Measurements from ENCODE around the gene TM9SF4.
"Not testable (repeated sequence)": the region's sequence is repeated elsewhere in the genome, so short reads cannot be mapped to it uniquely, and the experiment has no call there.

TM9SF4 gene

DNA sequence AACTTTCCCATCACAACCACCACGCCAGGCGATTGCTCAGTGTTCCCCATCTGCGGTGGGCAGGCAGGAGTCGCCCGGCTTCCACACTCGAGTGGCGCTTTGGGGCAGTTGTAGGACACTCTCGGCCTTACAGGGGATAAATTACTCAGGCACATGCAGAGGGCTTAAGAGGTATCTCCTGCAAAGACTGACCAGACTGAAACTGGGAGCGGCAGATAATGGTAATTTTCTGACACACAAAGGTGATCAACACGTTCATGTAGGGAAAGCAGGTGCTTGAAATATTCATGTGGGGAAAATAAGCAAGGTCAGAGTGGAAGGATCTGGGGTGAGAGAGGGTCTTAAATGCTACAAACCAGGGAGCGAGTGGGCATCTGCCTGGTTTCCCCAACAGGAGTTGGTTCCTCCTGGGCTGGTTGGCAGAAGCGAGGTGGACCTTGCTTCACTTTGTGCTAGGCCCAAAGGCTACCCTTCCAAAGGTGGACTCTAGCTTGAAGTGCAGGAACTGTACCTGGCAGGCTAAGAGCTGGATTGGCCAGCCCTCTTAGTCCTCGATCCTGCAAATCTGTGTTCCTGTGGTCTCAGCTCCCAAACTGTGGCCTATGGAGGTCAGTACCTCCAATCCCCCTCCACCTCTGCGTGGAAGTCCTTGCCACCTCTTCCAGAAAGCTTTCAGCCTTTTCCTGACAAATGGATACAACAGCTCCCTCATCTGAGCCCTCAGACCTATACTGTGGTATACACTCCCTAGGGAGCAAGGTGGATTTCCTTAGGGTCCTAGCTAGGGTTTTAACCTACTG is 81.3 kb downstream of the TM9SF4 start:
- DNase-seq = no peak

DNA sequence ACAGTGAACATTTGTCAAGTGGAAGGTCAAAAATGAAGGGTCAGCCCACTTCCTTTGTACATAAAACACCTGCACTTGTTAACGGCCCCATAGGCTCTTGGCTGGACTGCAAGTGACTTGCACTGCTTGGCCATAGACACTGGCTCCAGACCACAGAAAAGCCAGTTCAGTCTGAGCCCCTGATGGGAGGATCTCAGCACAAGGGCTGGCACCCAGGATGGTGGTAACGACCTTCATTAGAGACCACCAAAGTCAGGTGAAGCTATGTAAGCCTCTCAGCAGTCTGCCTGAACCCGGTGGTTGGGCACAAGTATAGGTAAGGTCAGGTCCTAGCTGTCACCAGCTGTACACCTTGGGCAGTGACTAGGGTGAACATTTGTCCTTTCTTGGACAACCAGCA is 81.9 kb downstream of the TM9SF4 start:
- no peak for DNase-seq

DNA sequence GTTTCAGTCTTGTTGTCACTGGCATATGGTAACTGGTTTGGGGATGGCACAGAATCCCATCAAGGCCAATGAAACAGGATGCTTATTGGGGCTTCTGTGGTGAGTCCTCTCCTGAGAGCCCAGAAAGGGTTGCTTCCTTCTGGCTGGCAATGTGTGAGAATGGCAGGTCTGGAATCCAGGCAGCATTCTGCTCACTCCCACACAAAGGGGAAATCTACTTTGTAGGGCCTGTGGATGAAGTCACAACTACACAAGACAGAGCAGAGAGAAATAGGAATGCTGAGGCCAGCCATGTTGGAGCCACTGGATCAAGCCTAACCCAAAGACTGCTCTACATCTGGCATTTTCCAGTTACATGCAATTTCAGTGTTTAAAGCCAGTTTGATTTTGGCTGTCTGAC is 82.4 kb downstream of the TM9SF4 start:
- DNase-seq = no peak

GRCh38 chr20:32192698-32193097 is 83.2 kb downstream of the TM9SF4 start:
- DNase-seq = no peak

- DNase-seq = not testable (repeated sequence)
Observed at GRCh38 chr20:32193336-32193735, 83.8 kb downstream of the TM9SF4 start.

- DNase-seq = no peak
Observed at GRCh38 chr20:32193996-32194395, 84.5 kb downstream of the TM9SF4 start.

DNA sequence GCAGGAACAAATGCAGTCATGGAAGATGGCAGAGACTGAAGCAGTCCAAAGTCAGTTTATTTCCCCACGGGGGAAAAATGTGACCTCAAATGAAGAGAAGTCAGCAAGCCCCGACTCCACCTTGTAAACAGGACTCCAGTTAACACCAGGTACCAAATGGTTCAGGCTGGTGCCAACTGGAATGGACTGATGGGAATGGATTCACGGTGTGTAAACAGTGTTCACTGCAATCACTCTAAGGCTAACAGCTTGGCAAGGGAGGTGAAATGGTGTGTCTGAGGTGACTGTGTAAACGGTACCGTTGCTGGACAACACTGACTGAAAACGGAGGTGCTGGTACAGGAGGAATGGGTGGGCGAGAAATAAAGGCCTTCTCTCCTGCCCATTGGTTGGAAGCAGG is 86.1 kb downstream of the TM9SF4 start:
- no peak for DNase-seq

- DNase-seq = not testable (repeated sequence)
Observed at GRCh38 chr20:32196613-32197012, 87.1 kb downstream of the TM9SF4 start.

DNA sequence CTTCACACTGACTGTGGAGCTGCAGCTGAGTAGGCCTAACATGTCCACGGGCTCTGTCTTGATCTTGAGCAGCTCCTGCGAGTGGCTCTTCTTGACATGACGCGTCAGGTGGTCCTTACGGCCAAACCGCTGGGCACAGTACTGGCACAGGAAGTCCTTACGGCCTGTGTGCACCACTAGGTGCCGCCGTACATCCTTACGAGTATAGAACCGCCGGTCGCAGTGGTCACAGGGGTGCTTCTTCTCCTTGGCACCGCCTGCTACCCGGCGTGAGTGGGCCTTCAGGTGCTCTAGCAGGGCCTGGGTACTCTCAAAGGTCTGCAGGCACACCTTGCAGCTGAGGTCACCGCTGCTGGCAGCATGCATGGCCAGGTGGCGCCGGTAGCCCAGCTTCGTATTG is 87.6 kb downstream of the TM9SF4 start:
- DNase-seq = not testable (repeated sequence)

DNA sequence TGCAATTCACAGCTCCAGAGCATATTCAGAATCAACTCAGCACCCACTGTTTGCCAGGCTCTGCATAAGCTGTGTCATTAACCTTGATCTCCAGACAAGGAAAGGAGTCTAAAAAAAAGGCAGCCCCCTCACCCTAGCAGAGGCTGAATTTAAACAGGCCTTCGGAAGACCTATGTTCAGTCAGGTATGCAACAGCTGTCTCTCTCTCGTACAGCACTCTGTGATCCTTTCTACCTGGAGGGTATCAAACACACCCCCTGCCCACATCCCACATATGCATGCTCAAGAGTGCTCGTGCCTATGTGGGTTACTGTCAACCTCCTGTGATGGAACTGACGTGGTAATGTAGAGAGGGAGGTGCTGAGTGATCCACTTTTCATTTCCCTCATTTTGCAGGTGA is 89.5 kb downstream of the TM9SF4 start:
- DNase-seq = no peak

GRCh38 chr20:32201296-32201976 is 91.9 kb downstream of the TM9SF4 start:
- DNase-seq = no peak

DNA sequence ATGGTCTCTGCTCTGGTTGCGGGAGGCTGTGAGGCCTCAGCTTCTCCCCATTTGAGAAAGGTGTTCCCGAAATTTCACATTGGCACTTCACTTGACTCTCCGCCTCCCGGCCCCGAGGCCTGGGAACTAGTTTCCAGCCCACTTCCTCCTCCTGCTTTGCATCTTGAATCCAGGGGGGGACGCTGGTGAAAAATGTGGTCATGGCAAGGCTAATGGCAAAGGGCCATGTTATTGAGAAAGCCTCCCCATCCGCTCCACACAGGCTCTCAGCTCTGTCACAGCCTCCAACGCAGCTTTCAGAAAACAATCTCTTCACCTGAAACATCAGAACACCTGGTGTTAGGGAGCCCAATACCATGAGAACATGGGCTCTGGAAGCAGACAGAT is 92.5 kb downstream of the TM9SF4 start:
- no peak for DNase-seq

GRCh38 chr20:32203356-32204204 is 94.1 kb downstream of the TM9SF4 start:
- peak; percentile 47 for DNase-seq

DNA sequence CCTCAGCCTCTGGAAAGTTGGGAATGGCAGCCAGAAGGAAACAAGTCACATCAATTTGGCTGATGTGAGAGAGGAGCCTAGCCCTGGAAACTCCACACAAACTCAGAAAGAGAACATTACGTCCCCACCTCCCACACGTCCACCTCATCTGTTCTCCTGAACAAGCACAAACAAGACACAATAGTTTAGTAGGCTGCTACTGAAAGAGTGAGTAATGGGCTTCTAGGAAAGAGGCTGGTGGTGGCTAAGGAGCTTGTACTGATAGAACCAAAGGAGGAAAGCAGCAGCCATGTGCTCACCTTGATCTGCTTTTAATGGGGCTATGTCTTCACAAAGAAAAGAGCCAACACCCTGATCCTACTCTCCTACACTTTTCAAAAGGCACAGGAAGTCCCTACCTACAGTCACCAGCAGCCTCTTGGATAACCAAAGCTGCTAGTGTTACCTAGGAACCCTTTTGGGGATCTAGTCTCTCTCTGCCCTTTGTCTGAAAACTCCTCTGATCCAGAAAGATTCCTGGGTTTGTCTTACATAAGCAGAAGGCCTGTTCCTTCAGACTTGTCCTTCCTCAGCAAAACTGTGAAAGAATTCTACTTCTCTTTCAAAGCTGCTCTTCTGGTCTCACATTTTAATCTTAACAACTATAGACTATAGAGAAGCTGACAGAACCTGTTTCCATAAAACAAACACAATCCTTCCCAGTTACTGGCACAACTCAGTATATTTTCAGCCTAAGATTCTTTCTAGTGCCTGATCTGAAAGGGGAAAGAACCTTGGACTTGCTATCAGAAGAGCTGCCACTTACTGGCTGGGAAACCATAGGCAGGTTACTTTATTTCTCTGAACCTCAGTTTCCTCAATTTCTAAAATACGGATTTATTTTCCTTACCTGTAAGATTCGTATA is 94.9 kb downstream of the TM9SF4 start:
- no peak for DNase-seq

DNA sequence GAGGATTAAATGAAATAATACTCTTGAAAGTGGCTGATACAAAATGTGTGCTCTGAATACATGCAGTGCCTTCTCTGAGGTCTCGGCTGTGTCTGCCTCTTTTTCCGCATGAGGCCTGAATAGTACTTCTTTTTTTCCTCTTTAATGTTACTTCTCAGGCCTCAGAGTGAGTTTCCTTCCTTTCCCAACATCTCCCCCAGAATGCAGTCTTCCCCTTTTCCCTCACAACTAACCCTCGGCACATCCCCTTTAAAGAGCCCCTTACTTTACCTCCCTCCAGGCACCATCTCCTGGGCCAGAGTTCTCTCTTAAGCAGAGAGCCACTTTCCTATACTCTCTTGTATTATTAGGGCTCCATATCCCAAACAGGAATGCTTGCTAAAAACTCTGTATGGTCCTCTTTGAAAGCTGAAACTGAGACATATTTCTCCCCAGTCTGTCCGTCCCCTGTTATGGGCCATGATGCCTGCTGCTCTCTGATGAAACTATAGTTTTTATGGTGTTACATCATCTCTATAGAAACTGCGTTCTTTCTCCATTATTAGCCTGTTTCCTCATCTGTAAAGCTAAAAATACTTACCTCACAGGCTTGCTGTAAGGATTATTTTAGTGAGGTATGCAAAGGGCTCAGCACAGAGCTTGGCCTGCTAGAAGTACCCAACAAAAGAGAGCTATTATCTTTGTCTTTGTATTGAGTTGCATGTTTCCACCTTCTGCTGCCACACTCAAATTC is 95.8 kb downstream of the TM9SF4 start:
- DNase-seq = no peak

GRCh38 chr20:32205843-32206759 is 96.6 kb downstream of the TM9SF4 start:
- no peak for DNase-seq

DNA sequence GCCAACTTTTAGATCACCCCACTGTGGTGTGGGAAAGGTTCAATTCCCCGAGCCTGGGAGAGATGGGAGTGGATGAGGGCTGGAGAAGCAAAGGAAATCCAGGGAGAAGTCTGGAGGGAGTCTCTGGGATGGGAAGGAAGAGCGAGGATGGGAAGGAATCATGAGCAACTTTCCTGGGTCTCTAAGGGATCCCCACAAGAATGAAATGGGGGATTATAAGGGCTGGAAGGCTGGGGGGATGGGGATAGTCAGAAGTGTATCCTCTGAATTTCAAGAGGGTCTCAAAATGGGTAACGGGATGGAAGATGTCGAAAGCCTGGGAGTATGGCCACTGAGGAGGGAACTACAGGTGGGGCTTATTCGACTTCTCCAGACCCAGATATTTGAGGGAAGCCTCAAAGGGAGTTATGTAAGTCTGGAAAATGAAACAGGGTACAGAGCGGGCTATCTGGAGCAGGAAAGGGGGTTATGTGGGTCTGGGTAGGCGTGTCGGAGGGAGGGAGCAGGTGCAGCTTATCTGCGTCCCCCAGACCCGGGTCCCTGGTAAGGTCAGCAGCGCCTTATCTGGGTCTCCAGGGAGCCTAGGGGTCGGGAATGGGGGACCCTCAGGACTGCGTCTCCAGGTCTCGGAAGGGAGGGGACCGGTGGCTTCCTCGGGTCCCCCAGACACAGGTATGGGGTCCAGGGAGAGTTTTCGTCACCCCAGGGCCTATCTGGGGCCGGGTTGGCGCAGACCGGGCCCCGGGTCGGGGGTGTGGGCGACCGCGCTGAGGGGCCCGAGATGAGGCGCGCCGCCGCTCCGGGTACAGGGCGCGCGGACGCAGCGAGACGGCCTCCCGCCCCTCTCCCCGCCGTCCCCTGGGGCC is 97.5 kb downstream of the TM9SF4 start:
- DNase-seq = no peak

- DNase-seq = peak; percentile 20
Observed at GRCh38 chr20:32207626-32208498, 98.3 kb downstream of the TM9SF4 start, which contains the start of the genes PLAGL2 and POFUT1. TSS of gene PLAGL2 (minus strand) at chr20:32207743. CDS start at chr20:32202178, 5,565 bp downstream. TSS of gene POFUT1 (plus strand) at chr20:32207880. CDS start at chr20:32207942, 62 bp downstream.
